Inferior parietal cortex (tissue), 1 donor: ENCODE results near the gene YIF1A.
"Not testable (repeated sequence)": the region's sequence is repeated elsewhere in the genome, so short reads cannot be mapped to it uniquely, and the experiment has no call there.

Source experiments
- DNase-seq: peaks from one replicate; pipeline ENCODE4 v3.0.0-alpha.2; 2016; ENCODE audit errors: extremely low spot score

The YIF1A gene

GRCh38 chr11:66311965-66312548, 23.1 kb upstream of the YIF1A start:
- DNase-seq = peak; percentile 78

GRCh38 chr11:66311470-66311964, 22.6 kb upstream of the YIF1A start:
- no peak for DNase-seq

GRCh38 chr11:66310803-66311440, 22.0 kb upstream of the YIF1A start:
- DNase-seq = not testable (repeated sequence)

GRCh38 chr11:66310324-66310723, 21.4 kb upstream of the YIF1A start:
- no peak for DNase-seq

GRCh38 chr11:66309475-66309874, 20.5 kb upstream of the YIF1A start:
- DNase-seq = no peak

GRCh38 chr11:66302656-66303055, 13.7 kb upstream of the YIF1A start:
- no peak for DNase-seq

- no peak for DNase-seq
Measured at GRCh38 chr11:66299186-66299585, 10.2 kb upstream of the YIF1A start.

GRCh38 chr11:66297610-66298009, 8.7 kb upstream of the YIF1A start:
- DNase-seq = no peak

- no peak for DNase-seq
Measured at GRCh38 chr11:66294626-66295620, 6.0 kb upstream of the YIF1A start.

- no peak for DNase-seq
Measured at GRCh38 chr11:66293777-66294625, 5.1 kb upstream of the YIF1A start.

- no peak for DNase-seq
Measured at GRCh38 chr11:66293352-66293751, 4.4 kb upstream of the YIF1A start.

GRCh38 chr11:66292543-66293332, 3.8 kb upstream of the YIF1A start:
- DNase-seq = no peak

GRCh38 chr11:66291706-66292542, 3.0 kb upstream of the YIF1A start, which contains the start of gene TMEM151A:
Gene TMEM151A (plus strand): TSS chr11:66291894. CDS start chr11:66292014, 120 bp downstream.
- no peak for DNase-seq

- DNase-seq = no peak
Measured at GRCh38 chr11:66291303-66291705, 2.4 kb upstream of the YIF1A start.

- no peak for DNase-seq
Measured at GRCh38 chr11:66290330-66290621, 1.3 kb upstream of the YIF1A start.

- DNase-seq = no peak
Measured at GRCh38 chr11:66289548-66290329, 796 bp upstream of the YIF1A start.

- DNase-seq = no peak
Measured at GRCh38 chr11:66287889-66288670, 863 bp downstream of the YIF1A start.

GRCh38 chr11:66287211-66287888, 1.6 kb downstream of the YIF1A start:
- DNase-seq = no peak
